H1 (cell line): ENCODE data around the gene GTF2IRD1. TPM values are rescaled to one million over a fixed set of nuclear protein-coding genes. Genes with fewer than 3 reads are reported as not detected.
A peak's percentile ranks its signal among the peaks of the same experiment; 100 is the strongest.

Experiments
- BCL11A ChIP-seq, 2 experiments: IDR thresholded peaks; one replicate each; pipeline ENCODE4 v1.6.1; 2011; ENCODE audit warnings: low read depth in 2 of 2, low read length in 2 of 2, mild to moderate bottlenecking in 2 of 2
- CHD1 ChIP-seq: IDR thresholded peaks from 2 replicates; pipeline ENCODE4 v1.6.1; 2012; ENCODE audit warnings: low read depth, low read length, improper control_type of control experiment
- CHD2 ChIP-seq: IDR thresholded peaks from 2 replicates; pipeline ENCODE4 v1.6.1; 2012; ENCODE audit warnings: low read length, improper control_type of control experiment
- CHD7 ChIP-seq: fragments of 300-600 bp; sonication (generic); IDR thresholded peaks from 2 replicates; pipeline ENCODE4 v1.7.1; 2012; ENCODE audit warnings: low read length, moderate library complexity, mild to moderate bottlenecking, inconsistent platforms; ENCODE audit not compliant: insufficient replicate concordance
- CREB1 ChIP-seq: IDR thresholded peaks from 2 replicates; pipeline ENCODE4 v1.6.1; 2012; ENCODE audit warnings: inconsistent platforms
- HDAC2 ChIP-seq, 2 experiments: fragments of 300-600 bp in 1 of 2; sonication (generic) in 1 of 2; IDR thresholded peaks; 2 replicates each; pipeline ENCODE4 v1.6.1; 2011 to 2012; ENCODE audit warnings: low read depth in 2 of 2, low read length in 2 of 2, mild to moderate bottlenecking in 2 of 2, moderate library complexity in 2 of 2, borderline replicate concordance in 1 of 2, inconsistent platforms in 1 of 2
- HDAC6 ChIP-seq: IDR thresholded peaks from one replicate; pipeline ENCODE4 v1.7.1; 2012; ENCODE audit warnings: low read depth, mild to moderate bottlenecking, inconsistent platforms, low read length, moderate library complexity
- RFX5 ChIP-seq: IDR thresholded peaks from 2 replicates; pipeline ENCODE4 v1.6.1; 2011; ENCODE audit warnings: low read depth, low read length, improper control_type of control experiment, borderline replicate concordance
- SP2 ChIP-seq: IDR thresholded peaks from 2 replicates; pipeline ENCODE4 v1.6.1; 2012; ENCODE audit warnings: mild to moderate bottlenecking, low read length, inconsistent platforms
- USF2 ChIP-seq: IDR thresholded peaks from 2 replicates; pipeline ENCODE4 v1.6.1; 2011; ENCODE audit warnings: low read length, improper control_type of control experiment
- polyA plus RNA-seq, 7 experiments: library from polyadenylated mRNA; depleted of rRNA in 3 of 7; stranded (reverse) in 5 of 7; unstranded in 2 of 7; fragments of >200 nt in 5 of 7; fragments of 200-250 nt in 2 of 7; gene quantifications; 1 replicate in 5 of 7; 2 replicates in 1 of 7; 4 replicates in 1 of 7; pipeline versions ENCODE4 v1.2.1 to v1.2.3, GENCODE V29; 2011 to 2013; ENCODE audit warnings: missing spikeins in 2 of 7, mixed read lengths in 2 of 7
- total RNA-seq: library from RNA; stranded (reverse); fragmentation: NEBNext Ultra II Directional; extraction: Animal tissue kit (Norgen Biotek cat#: 25700); gene quantifications from 2 replicates; pipeline ENCODE4 v1.2.1, GENCODE V29; 2021

Gene GTF2IRD1
- total and polyA plus RNA-seq, 2 of the 8 experiments (the other 6 are each of a cell fraction or from before 2014, with no cell fraction given): 27.4 to 45.4 TPM

GRCh38 chr7:74449809-74450397 lies 3.8 kb upstream of the GTF2IRD1 start (continued):
- TF ChIP-seq CHD7 (no peak), SP2 (no peak), CHD2 (no peak), USF2 (no peak), HDAC2 (IDR thresholded peaks at IDR 0.05; ENCODE audit: borderline replicate concordance in 1 of 2, low read depth in 2 of 2, low read length in 2 of 2) (peak in 1 of 2 experiments; percentile 49; a peak in 1 of 4 replicates), HDAC6 (no peak), CREB1 (peak; percentile 66), CHD1 (no peak), BCL11A (IDR thresholded peaks at IDR 0.05; ENCODE audit: low read depth in 2 of 2, low read length in 2 of 2) (no peak), RFX5 (no peak)
